Central memory CD8-positive, alpha-beta T cell (primary cell): ENCODE results near the gene SYTL2.

Source experiments
- ATAC-seq: fragments of 150-1000 bp; cut with Tn5 transposase; replicated peaks from 2 replicates; pipeline ENCODE4 v1.10.0; 2022; ENCODE audit warnings: mild to moderate bottlenecking, moderate FRiP score, moderate number of reproducible peaks; ENCODE audit not compliant: poor library complexity, severe bottlenecking; ENCODE audit errors: extremely low read depth
- DNase-seq, 2 donors: peaks; one replicate each; pipeline ENCODE4 v3.0.0; 2021; ENCODE audit warnings: low spot score in 2 of 2
- H3K27ac Mint-ChIP-seq: one replicate; pipeline ENCODE4 v1.8.0; 2022; ENCODE audit warnings: low read depth, mild to moderate bottlenecking, moderate library complexity, mixed read lengths
- H3K27me3 Mint-ChIP-seq: one replicate; pipeline ENCODE4 v1.8.0; 2022; ENCODE audit warnings: mixed read lengths
- H3K36me3 Mint-ChIP-seq: one replicate; pipeline ENCODE4 v1.8.0; 2022; ENCODE audit warnings: mild to moderate bottlenecking, moderate library complexity, mixed read lengths; ENCODE audit not compliant: insufficient read depth
- H3K4me1 Mint-ChIP-seq: one replicate; pipeline ENCODE4 v1.8.0; 2022; ENCODE audit warnings: mixed read lengths
- H3K4me3 Mint-ChIP-seq: one replicate; pipeline ENCODE4 v1.8.0; 2022; ENCODE audit warnings: mild to moderate bottlenecking, moderate library complexity, mixed read lengths
- H3K9me3 Mint-ChIP-seq: one replicate; pipeline ENCODE4 v1.8.0; 2022; ENCODE audit warnings: mixed read lengths

SYTL2 gene

DNA sequence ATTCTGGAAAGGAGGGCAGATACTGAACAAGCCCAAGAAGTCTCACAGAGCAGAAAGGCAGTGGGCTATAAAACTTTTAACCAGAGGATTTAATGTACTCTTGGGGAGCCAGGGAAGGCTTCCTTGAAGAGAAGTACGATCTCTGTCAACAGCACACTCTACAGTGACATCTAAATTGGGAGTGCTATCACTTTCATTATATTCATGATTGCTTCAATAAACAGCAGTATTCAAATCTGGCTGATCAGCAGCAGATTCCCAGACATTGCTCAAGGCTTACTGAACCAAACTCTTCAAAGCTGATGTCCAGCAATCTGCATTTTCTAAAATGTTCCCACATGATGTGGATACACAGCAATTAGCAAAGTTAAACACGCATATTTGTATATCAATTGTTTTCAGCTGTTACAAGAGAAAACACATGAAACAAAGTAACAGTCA, 44.2 kb downstream of the SYTL2 start:
- ATAC-seq (no peak), DNase-seq (no peak)
- peaks cover 65% of the 10 kb centered on the region for H3K4me1 Mint-ChIP-seq
- no peaks in the 10 kb centered on the region for H3K9me3 Mint-ChIP-seq
- no peaks in the 10 kb centered on the region for H3K27me3 Mint-ChIP-seq
- no peak overlapping the region for H3K4me3 Mint-ChIP-seq
- H3K36me3 Mint-ChIP-seq: peaks cover 3% of the 10 kb centered on the region
- H3K27ac Mint-ChIP-seq: no peak overlapping the region

DNA sequence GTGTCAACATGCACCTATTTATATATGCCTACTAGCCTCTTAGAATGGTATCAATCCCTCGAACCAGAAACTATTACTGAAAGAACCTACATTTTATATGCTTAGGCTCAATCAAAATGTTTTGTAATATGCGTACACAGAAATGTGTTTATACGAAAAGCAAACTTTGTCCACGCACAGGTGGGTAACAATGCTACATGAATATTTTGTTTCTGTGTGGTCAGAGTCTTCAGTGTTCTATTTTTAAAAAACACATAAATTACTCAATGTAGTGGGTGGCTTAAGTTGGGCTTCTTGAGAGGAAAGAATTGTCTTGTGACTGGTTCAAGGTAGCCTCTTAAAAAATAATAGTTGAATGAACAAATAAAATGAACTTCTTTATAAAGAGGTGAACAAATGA, 46.1 kb downstream of the SYTL2 start:
- Mint-ChIP-seq H3K4me1 (peaks cover 64% of the 10 kb centered on the region), H3K4me3 (no peak overlapping the region), H3K27ac (no peak overlapping the region), H3K9me3 (no peaks in the 10 kb centered on the region), H3K36me3 (peaks cover 3% of the 10 kb centered on the region), H3K27me3 (no peaks in the 10 kb centered on the region)
- DNase-seq: no peak
- ATAC-seq: no peak

DNA sequence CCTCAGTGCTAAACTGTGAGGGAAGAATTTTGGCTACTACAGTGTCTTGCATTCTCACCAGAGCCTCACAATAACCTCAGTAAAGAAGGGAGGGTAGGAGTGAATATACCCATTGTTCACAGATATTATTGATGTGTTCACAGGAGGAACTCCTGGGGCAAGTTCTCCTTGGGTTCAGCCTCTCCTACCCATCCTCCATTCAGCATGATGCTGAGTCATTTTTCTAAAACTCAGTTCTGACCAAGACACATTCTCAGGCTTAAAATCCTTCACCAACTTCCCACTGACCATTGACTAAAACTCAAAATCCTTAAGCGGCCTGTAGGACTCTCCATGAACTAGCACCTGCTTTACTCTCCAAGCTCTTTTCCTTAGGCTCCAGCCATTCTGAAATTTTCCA, 48.7 kb downstream of the SYTL2 start:
- Mint-ChIP-seq H3K9me3 (no peaks in the 10 kb centered on the region), H3K4me1 (peaks cover 65% of the 10 kb centered on the region), H3K36me3 (peaks cover 7% of the 10 kb centered on the region), H3K4me3 (no peak overlapping the region), H3K27me3 (no peaks in the 10 kb centered on the region), H3K27ac (no peak overlapping the region)
- ATAC-seq (no peak), DNase-seq (no peak)

DNA sequence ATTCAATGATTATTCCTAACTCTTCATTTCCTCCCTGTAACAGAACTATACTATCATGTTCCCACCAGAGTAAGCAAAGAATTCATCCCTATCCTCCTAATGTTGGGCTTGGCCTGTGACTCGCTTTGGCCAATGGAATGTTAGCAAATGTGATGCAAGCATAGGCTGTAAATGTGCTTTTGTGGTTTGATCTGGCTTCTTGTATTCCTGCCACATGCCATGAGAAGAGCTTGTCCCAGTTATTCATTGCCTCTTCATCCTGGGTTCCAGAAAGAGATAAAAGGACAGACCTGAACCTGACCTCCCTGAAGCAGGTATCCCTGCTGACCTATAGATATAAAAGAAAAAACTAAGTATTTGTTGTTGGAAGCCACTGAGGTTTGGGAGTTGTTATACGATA, 51.0 kb downstream of the SYTL2 start:
- no peaks in the 10 kb centered on the region for H3K9me3 Mint-ChIP-seq
- H3K27me3 Mint-ChIP-seq: no peaks in the 10 kb centered on the region
- peaks cover 14% of the 10 kb centered on the region for H3K36me3 Mint-ChIP-seq
- H3K27ac Mint-ChIP-seq: peak overlapping the region; percentile 68
- peaks cover 77% of the 10 kb centered on the region for H3K4me1 Mint-ChIP-seq
- DNase-seq (no peak), ATAC-seq (no peak)
- H3K4me3 Mint-ChIP-seq: peak overlapping the region; percentile 30

DNA sequence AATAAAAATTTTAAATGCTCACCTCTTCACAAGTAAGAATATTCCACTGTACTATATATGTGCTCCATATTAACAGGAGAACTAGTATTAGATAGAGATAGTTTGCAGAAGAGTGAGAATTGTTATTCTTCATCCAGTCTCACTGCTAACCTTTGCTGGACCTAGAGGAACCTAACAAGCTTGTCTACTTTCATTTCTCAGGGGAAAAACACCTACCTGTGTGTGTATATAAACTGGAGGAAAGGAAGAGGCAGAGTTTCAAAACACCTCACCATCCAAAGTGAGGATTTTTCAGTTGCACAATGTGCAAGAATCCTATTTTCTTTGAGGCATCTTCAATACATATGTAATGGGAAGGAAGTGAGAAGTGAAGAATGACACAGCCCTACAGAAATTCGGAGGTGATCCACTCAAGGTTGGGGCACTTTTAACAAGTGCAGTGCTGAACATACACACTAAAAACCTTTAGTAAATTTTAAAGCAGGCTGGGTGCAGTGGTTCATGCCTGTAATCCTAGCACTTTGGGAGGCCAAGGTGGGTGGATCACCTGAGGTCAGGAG, 52.4 kb downstream of the SYTL2 start:
- no peak for ATAC-seq
- no peak for DNase-seq
- H3K36me3 Mint-ChIP-seq: peaks cover 11% of the 10 kb centered on the region
- H3K4me1 Mint-ChIP-seq: peaks cover 66% of the 10 kb centered on the region
- no peaks in the 10 kb centered on the region for H3K9me3 Mint-ChIP-seq
- H3K27me3 Mint-ChIP-seq: no peaks in the 10 kb centered on the region
- peak overlapping the region; percentile 48 for H3K4me3 Mint-ChIP-seq
- no peak overlapping the region for H3K27ac Mint-ChIP-seq

DNA sequence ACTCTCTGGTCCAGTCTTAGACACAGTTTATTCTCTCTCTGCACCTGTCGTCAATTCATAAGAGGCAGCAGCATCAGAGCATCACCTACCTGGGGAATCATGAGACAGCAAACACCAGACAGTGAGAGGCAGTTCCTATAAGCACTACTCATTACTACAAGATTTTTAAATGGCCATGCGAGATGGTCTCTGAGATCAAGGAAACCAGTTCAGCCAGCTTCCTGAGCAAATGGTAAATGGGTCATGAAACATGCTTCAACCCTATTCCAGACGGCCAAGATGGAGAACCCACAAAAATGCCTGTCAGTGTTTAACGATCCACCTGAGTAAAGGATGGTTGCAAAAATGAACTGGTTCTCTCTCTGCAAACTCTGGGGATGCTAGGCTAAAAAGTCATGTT, 52.9 kb downstream of the SYTL2 start:
- ATAC-seq: no peak
- Mint-ChIP-seq H3K4me1 (peaks cover 66% of the 10 kb centered on the region), H3K4me3 (peak overlapping the region; percentile 48), H3K27ac (no peak overlapping the region), H3K27me3 (no peaks in the 10 kb centered on the region), H3K9me3 (no peaks in the 10 kb centered on the region), H3K36me3 (peaks cover 13% of the 10 kb centered on the region)
- DNase-seq: no peak

DNA sequence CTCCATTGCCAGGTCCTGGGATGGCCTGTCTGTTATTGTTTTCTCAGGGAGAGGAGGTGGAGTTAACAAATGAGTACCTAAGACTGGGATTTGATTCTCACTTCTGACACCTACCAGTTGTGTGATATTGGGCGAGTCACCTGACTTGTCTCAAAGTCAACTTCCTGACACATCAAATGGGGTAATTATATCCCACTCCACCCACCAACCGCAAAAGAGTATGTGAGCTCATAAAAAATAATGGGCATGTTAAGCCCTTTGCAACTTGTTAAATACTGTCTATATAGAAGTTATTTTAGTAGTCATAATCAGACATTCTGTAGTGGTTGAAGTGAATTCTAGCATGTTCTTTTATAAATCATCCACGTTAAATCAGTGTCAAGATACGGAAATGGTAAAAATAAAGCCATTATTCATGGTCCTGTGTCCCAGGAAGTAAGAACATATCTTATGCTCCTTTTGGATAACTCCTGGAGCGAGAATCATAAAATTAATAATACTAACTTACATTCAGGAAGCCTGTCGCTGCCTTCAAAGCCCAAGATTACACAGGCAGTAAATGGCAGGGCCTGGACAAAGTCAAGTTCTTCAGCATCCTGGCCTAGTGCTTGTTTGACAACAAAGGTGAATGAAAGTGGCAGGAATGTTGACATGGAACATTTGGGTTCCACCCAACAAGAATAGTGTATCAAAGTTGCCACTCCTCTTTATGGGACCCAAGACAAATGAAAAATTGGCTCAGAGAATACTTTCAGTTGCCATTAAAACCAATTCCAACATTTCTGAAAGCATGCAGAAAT, 54.3 kb downstream of the SYTL2 start:
- no peaks in the 10 kb centered on the region for H3K9me3 Mint-ChIP-seq
- ATAC-seq (peak; percentile 38), DNase-seq (peak in 1 of 2 donors; percentile 57)
- peak overlapping the region; percentile 71 for H3K4me3 Mint-ChIP-seq
- H3K27ac Mint-ChIP-seq: peak overlapping the region; percentile 86
- H3K4me1 Mint-ChIP-seq: peaks cover 69% of the 10 kb centered on the region
- H3K36me3 Mint-ChIP-seq: peaks cover 21% of the 10 kb centered on the region
- no peaks in the 10 kb centered on the region for H3K27me3 Mint-ChIP-seq

DNA sequence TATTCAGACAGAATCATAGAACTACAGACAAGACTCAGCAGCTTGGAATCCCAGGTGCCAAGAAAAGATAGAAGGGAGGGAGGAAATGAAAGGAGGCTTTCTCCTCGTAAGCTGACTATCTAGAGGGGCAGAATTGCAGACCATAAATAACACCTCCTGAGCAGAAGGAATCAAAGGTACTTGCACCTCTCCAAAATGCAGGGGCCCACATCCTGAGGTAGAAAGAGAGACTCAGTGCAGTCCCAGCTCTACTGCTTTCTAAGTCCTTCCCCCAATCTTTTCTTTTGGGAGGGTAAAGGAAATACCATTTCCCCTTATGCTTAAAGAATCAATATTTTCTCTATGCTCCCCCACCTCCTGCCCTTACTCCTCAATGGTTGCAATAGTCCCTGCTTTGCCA, 55.2 kb downstream of the SYTL2 start:
- peak overlapping the region; percentile 71 for H3K4me3 Mint-ChIP-seq
- no peak for DNase-seq

DNA sequence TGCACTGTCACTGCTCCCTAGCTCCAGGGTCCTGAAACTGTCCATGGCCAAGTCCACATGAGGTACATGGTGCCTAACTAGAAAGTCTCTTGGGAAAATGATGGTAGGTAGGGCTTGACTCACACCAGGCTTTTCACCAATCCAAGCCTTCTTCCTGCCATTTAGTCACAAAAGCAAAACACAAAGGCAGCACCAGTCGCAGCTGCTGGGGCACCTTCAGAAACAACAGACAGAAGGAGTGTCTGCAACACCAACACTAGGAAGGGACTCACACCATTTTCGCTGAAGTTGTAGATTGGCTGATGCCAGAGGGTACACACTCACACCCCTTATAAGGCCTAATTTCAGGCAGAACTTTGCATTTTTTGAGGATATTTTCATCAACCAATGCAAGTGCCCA, 55.7 kb downstream of the SYTL2 start:
- H3K4me3 Mint-ChIP-seq: peak overlapping the region; percentile 71
- peaks cover 21% of the 10 kb centered on the region for H3K36me3 Mint-ChIP-seq
- peak overlapping the region; percentile 86 for H3K27ac Mint-ChIP-seq
- no peaks in the 10 kb centered on the region for H3K27me3 Mint-ChIP-seq
- ATAC-seq: no peak
- DNase-seq: no peak
- H3K9me3 Mint-ChIP-seq: no peaks in the 10 kb centered on the region
- peaks cover 78% of the 10 kb centered on the region for H3K4me1 Mint-ChIP-seq

More for the DNA sequence above, 55.2 kb downstream of the SYTL2 start:
- no peak for ATAC-seq
- peaks cover 21% of the 10 kb centered on the region for H3K36me3 Mint-ChIP-seq
- H3K27ac Mint-ChIP-seq: peak overlapping the region; percentile 86
- no peaks in the 10 kb centered on the region for H3K27me3 Mint-ChIP-seq
- H3K9me3 Mint-ChIP-seq: no peaks in the 10 kb centered on the region
- peaks cover 78% of the 10 kb centered on the region for H3K4me1 Mint-ChIP-seq

DNA sequence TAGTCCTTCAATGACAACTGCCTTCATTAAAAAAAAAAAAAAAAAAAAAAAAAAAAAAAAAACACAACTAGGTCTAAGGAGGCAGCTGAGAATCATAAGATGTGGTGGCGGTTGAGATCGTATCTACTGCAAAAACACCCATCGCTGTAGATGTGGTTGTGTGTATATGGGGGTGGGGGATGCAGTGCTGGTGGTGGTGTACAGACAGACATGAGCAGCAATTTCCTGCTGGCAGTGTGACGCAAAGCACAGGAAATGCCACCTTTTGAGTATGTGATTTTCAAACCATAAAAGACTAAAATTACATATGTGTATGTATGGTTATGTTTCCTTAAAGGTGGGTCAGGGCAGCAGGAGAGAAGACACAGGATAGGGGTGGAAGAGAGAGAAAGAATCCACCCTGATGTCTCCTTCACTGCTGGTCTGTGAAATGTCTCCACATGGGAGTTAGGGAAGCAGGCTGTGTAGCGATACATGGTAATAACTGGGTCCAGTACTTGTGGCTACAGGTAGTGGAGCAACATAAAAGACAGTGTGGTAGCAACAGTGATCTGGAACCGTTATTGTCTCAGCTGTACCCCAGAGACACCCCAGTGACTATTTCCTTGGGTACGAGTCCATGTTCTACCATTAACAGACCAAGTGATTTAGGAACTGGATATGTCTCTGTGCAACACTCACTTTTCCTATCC, 57.9 kb downstream of the SYTL2 start:
- Mint-ChIP-seq H3K27me3 (no peaks in the 10 kb centered on the region), H3K4me1 (peaks cover 82% of the 10 kb centered on the region), H3K27ac (peak overlapping the region; percentile 93), H3K9me3 (no peaks in the 10 kb centered on the region), H3K36me3 (peaks cover 24% of the 10 kb centered on the region), H3K4me3 (peak overlapping the region; percentile 72)
- ATAC-seq (peak; percentile 89), DNase-seq (peak; percentile 67 to 94)

DNA sequence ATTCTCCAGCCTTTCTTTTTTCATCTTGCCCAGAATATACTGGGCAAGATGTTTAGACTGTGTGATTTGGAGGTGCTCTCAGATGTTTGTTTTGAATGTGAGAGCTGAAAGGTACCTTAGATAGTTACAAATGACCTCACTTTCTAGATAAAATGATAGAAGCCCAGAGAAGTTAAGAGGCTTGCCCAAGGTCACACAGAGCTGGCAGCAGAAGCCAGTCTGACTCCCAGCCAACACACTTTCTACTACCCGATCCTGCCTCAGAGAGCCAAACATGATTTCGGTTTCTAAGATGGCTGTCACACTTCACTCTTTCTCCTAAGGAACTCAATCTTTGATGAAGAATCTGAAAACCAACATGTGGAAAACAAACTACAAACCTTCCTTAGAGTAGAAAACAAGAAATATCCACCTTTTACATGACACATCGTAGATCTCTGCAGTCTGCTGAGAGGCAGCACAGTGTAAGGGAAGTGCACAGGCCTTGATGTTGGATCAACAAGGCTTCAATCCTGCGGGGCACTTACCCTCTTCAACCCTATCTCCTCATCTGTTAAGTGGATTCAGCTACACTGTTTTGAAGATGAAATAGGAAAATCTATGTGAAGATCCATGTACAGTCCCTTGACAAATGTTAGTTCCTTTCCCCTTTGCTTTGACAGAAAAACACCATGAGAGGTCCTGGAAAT, 58.6 kb downstream of the SYTL2 start:
- H3K9me3 Mint-ChIP-seq: no peaks in the 10 kb centered on the region
- ATAC-seq (peak; percentile 31), DNase-seq (no peak)
- H3K4me3 Mint-ChIP-seq: peak overlapping the region; percentile 72
- no peaks in the 10 kb centered on the region for H3K27me3 Mint-ChIP-seq
- peak overlapping the region; percentile 93 for H3K27ac Mint-ChIP-seq
- peaks cover 79% of the 10 kb centered on the region for H3K4me1 Mint-ChIP-seq
- peaks cover 24% of the 10 kb centered on the region for H3K36me3 Mint-ChIP-seq

DNA sequence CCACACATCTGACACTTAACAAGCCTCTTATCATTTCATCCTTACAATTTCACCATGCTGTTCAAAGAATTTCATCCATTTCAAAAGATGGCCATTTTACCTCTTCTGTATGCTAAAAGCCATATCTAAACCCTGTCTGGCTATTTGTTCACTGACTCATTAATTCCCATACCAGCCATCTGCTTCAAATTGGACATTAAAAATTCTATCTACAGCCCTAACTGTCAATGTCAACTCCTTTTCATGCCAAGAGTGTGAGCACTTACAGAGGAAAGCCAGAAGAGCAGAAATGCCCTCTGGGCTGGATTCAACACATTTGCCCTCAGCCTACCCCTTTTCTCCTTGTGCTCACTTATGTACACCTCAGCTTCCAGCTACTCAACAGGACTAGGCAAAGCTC, 59.2 kb downstream of the SYTL2 start:
- H3K27me3 Mint-ChIP-seq: no peaks in the 10 kb centered on the region
- peak overlapping the region; percentile 93 for H3K27ac Mint-ChIP-seq
- H3K36me3 Mint-ChIP-seq: peaks cover 24% of the 10 kb centered on the region
- ATAC-seq (no peak), DNase-seq (no peak)
- H3K9me3 Mint-ChIP-seq: no peaks in the 10 kb centered on the region
- peak overlapping the region; percentile 72 for H3K4me3 Mint-ChIP-seq
- peaks cover 76% of the 10 kb centered on the region for H3K4me1 Mint-ChIP-seq
